ENCODE measurements around the gene ACOX2.

ACOX2 gene

DNA sequence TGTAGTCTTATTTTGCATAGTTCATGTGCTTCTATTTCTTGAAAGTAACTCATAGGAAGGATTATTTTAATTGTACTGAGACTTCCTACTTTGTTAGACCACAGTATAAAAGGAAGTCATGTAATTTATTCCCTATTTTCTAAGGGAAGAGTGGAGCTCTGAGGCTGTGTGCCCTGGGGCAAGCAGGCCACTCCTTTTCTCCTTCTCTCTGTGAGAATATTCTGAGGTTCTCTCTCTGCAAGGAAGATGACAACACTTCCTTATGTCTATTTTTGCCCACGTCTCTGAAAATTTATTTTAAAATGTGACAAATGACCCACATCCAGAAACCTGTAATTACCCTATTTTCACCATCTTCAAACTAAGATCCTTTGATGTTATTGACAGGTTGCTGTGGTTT lies 34.1 kb downstream of the ACOX2 start:
- no peak for FAIRE-seq

DNA sequence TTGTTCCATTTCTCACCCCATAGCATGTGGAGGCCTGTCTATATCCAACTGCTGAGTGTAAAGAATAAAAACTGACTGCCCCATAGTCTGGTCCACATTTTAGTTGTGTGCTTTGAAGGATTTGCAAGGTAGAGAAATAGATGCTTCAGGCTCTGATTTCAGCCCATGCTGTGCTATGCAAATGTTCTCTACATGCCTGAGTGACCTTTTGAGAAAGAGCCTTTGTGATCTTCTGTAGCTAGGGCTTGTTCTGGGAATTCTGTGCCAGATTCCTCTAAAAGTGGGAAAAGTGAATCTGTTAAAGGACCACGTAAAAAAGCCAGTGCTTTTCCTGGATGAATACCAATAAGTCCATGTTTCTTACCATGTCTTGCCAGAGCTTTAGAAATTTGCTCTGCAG lies 39.9 kb downstream of the ACOX2 start:
- no peak for FAIRE-seq

DNA sequence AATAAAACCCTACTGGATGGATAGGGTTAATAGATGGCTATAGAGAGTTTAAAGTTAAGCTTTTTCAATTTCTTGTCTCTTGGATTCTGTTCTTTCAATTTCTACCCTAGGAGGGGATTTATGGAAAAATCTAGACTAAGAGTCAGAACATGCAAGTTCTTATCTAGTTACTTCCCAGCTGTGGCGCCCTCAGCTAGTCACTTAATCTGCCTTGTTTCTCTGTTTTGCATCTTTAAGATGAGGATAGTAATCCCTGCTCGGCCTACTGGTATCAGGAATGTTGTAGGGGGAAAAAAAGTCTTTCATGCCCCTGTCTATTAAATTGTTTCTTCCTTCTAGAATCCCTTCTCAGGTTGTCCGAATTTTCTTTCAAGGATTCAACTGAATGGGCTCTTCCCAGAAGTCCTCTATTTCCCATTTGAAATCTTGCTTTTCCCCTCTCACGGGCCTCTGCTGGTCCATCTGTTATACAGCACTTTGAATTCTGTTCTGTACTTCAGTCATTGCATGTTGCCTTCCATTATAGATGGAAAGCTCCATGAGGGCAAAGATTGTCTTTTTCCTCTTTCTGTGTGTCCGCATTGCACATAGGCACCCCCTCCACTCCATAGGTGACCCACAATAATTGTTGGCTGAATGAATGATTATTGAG lies 40.7 kb downstream of the ACOX2 start:
- FAIRE-seq: no peak

DNA sequence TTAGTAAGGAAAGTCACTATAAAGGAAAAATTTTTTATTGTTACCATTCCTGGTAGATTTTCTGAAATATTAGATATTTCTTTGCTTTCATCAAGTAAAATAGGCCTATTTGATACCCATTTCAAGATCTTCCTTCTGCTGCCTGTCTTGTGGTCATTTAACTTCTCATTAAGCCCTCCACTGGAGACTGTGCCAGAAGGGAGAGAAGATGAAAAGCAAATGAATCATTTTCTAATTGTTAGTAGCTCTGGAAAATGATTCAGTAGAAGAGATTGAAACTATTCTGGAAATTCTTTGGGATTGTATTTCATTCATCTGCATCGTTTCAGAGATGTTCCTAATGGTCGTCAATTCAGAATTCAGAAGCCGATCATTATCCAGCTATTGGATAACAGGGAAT lies 41.9 kb downstream of the ACOX2 start:
- no peak for FAIRE-seq

DNA sequence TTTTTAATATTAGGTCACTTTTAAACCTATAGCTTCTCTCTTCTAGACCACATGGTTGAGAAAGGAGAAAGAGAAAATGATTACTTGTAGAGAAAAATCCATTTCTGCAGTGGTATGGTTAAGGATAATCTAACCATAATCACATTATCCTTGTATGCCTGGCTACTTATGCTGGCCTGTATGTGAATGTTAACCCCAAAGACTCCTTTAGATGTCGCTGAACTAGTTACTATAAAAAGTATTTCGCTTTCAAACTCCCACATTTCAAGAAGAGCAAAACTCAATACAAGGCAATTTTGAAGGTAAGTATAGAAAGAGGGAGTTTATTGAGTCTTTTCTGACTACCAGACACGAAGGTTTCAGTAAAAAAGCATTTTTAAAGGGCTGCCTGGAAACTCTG lies 42.9 kb downstream of the ACOX2 start:
- no peak for FAIRE-seq

DNA sequence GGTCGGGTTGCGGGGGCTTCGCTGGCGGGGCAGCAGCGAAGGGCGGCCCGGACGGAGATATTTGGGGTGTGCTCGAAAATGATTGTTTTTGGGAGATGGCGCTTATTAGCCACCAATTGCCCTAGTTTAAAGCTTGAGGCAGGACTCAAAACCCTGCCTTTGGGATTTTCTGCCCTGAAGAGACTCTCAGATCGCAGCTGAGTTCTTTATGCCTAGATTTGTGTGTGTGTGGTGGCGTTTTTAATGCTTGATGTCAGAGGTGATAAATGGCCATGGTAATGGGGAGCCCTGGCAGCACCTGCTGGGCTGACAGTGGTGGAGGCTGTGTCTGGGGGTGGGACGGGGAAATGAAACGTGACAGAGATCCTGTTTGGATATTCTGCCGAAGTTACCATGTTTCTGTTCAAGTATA lies 44.5 kb downstream of the ACOX2 start:
- FAIRE-seq: no peak

DNA sequence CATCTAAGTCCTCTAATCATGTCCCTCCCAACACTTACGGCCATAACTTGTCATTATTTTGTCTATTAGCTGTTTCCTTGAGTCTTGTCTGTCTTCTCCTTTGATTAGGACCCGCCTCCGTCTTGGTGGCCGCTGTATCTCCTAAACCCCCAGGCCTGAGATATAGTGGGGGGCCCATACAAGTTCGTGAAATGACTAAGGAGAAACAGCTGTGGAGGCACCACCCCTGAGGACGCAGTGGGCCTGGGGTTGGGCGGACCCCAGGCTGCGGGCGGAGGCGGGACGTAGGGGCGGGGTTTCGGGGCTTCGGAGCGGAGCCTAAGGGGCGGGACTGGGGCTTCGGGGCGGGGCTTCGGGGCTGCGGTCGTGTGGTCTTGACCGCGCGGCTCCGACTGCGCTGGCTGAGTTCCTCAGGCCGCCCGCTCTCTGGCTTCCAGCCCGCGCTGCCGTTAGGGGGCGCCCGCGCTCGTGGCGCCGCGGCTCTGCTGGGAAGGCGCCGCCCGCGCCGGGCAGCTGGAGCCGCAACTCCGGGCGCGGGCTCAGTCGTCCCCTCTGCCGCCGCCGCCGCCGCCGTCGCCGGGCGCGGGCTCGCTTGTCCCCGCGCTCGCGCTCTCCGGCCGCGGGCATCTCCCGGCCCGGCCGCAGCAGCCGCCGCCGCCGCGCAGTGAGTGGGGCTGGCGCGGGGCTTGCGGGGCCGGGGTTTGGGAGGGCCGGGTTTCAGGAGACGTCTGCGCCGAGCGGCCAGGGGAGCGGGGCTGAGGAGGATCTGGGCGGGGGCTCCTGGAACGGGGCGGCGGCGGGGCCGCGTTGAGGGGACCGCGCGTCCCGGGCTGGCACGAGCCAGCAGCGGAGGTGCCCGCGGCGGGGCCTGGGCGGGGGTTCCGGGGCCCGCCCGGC lies 45.2 kb downstream of the ACOX2 start, which contains the start of gene KCTD6:
Gene KCTD6 (plus strand): TSS at position 591 of the 897 bp plus-strand sequence. CDS start 6,660 bp downstream, outside the sequence.
- no peak for FAIRE-seq

DNA sequence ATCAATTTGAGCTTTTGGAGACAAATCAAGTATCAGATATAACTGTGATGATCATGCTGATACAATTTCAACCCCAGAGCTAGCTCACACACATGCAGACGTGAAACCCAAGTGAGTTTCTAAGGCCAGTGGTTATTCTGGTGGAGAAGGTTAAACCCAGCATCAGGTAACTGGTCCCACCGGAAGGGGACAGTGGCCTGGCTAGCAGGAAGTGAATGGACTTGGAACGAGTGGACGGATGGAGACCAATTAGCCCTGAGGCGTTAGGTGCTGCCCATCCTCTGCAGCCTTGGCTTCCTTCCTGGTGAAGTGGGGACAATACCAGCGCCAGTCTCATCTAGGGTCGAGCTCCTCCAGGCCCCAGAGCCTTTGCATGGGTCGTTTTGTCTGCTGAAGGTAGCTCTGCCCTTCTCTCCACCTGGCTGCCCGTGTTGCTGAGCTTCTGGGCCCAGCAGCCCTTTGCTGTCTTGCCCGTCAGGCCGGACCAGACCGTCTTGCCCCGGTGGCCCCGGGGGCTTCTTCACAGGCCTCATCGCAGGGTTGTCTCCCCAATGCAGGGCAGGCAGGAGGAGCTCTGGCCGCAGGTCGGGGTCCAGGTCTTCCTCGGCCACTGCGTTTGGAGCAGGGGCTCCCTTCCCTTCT lies 46.0 kb downstream of the ACOX2 start:
- no peak for FAIRE-seq

DNA sequence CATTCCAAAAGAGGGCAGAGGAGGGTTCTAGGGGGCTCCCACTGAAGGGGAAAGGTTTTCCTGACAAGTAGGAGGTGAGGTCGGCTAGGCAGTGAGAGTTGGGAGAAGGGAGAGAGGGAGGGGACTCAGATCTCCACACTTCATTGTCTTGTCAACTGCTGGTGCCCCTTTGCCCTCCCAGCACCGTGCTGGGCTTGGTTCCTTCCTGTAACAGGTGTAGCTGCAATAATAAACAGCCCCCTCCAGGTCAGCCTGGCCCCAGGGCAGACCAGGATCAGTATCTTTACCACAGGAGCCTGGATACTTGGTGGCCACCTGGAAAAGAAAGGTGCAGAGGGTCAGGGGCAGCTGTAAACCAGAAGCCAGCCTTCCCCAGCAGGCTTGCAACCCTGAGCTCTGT lies 48.0 kb downstream of the ACOX2 start:
- FAIRE-seq: no peak

DNA sequence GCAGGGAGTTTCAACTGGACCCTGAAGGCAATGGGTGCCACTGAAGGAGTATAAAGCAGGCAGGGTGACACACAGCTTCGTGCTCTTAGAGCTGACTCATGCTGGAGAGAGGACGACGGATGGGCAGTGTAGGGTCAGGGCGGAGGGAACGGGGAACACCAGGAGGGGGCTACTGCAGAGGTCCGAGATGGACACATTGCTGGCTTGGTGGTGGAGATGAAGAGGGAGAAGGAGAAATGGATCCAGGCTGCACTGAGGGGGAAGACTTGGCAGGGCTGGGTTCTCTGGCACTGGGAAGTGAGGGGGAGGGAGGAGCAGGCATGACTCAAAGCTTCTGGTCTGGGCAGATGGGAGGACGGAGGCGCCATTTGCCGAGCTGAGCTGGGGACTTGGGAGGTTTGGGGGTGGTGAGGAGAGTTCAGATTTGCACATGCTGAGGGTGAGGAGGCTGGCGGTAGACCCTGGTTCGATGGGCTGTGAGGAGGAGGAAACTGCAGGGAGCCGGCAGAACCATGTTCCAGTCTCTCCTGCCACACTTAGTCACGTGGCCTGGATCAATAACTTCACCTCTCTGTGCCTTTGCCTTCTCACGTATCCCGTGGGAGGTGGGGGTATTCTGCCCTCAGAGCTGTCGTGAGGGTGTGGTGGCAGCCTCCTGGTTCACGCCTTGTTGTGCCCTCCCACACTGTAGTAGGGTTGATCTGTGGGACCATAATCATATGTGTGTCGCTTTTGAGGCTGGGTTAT lies 49.7 kb downstream of the ACOX2 start:
- no peak for FAIRE-seq

DNA sequence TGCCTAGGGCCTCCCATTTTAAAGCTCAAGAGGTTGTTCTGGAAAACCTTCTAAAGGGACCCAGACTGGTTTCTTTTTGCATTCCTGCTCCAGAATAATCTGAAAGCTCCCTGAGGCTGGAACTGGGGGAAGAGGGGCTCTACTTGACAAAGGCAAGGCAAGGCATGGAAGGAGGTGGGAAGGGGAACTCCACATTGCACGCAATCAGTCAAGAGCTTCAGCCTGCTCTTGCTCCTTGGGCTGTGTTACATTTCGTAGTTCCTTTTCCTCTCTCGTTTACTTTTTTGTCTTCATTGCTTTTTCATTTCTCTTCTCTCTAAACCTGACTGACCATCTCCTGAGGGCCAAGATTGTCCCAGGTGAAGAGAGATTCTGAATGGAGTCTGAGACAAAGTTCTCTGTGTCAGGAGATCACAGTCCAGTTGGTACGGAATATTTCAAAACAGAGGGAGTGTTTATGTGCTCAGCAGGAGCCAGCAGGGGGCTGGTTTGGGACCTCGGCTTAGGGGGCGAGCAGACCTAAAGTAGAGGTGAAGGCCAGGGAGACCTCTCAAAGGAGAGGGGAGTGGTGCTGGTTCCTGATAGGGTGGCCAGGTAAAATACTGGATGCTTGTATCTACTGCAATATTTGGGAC lies 51.1 kb downstream of the ACOX2 start:
- no peak for FAIRE-seq

DNA sequence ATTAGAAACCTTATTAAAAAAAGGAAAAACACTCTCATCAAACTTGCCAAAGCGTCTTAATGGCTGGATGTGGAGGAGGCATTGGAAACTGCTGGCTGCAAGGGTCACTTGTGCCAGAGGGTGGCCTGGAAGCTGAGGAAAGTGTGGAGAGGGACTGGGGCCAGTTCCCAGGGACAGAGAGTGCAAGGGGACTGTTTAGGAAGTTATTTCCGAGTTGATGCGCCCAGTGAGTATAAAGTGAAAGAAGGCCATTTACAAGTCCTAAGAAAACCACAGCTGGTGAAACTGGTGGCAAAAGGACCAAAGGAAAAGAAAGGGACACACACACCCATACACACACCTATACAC lies 52.3 kb downstream of the ACOX2 start:
- no peak for FAIRE-seq

DNA sequence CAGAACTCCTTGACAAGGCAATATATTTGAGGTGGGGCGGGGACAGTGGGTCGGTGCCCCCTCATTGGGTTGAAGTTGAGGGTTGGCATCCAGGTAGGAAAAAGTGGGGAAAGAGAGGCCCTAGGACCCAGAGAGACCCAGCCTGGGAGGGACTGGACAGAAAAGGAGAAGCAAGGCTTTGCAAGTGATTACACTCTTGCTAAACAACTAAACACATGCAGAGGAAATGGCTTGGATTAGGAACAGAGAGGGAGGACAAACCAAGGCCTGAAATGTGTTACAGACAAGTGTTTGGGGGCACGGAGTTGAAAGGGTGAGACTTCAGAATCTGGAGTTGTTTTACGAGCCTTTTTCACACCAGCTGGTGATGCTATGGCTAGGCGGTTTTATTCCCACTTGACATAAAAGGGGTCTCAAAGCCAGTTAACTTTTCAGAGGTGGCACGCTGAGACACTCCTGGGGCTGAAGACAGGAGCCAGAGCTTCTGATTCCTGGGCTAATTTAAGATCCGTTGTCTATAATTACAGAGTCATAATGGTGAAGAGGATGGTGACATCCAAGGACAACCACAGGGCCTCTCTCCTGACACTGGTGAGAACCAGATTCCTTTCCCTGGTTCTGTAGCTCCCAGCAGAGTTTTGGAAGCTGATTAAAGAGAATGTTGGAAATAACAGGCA lies 52.8 kb downstream of the ACOX2 start:
- no peak for FAIRE-seq

DNA sequence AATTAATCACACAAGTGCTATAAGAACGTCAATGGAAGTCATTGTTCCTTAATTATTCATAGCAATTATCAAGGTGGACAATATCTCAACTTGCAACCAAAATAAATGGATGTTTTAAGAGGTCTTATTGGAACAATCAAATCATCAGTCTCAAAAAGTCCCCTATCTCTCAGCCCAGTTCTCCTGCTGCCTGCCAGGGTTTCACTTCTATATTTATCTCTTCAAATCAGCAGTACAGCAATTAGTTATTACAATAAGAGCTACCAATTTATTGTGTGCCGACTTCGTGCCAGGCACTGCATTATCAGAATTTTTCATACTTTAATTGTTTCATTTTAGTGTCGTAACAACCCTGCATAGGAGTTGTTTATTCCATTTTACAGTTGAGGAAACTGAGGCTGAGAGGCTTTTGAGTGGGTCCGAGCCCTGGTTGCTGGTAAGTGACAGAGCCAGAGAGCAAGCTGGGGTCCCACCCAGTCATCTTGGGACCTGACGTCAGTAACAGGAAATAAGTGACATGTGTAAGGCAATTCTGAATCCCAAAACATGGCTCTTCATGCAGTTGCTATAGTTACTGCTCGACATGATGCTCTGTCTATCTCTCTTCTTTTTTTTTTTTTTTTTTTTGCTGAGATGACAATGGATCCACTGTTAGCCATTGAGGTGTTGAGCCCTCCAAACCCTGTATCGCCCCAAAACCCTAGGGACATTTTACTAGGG lies 53.9 kb downstream of the ACOX2 start:
- FAIRE-seq: no peak

DNA sequence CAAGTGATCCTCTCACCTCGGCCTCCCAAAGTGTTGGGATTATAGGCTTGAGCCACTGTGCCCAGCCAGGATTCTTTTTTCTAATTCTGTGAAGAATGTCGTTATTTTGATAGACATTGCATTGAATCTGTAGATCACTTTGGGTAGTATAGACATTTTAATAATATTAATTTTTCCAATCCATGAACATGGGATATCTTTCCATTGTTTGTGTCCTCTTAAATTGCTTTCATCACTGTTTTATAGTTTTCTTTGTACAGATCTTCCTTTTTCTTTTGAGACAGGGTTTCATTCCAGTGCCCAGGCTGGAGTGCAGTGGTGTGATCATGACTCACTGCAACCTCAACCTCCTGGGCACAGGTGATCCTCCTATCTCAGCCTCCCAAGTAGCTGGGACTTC lies 56.7 kb downstream of the ACOX2 start:
- FAIRE-seq: no peak

DNA sequence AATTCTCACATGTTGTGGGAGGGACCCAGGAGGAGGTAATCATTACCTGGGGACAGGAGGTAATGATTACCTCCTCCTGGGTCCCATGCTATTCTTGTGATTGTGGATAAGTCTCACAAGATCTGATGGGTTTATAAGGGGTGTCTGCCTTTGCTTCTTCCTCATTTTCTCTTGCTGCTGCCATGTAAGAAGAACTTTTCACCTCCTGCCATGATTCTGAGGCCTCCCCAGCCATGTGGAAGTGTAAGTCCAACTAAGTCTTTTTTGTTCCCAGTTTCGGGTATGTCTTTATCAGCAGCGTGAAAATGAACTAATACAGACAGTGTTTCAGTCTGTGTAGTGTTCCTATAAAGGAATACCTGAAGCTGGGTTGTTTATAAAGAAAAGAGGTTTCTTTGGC lies 58.2 kb downstream of the ACOX2 start:
- FAIRE-seq: no peak

DNA sequence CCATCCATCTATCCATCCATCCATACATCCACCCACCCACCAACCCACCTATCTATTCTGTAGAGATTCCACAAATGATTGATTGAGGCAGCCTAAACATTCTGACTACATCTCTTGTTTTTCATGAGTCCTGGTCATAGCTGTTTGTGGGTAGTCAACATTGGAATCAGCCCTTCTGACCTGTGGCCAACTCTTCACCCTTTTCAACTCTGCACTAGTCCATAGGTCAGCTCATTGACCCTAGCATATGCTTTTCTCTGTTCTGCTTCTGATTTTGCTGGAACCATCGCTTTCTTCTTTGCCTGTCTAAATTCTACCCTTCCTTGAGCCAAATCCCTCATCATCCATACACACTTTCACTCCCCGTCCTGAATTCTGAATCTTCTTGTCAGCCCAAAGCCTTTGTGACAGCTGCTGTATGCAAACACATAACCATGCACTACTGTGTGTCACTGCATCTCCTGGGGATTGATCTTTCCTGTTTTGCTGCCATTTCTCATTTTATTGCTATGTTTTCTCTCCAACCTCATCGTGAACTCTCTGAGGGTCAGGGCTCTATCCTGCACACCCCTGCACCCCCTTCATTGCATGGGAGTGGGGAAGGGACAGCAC lies 61.9 kb downstream of the ACOX2 start:
- no peak for FAIRE-seq

DNA sequence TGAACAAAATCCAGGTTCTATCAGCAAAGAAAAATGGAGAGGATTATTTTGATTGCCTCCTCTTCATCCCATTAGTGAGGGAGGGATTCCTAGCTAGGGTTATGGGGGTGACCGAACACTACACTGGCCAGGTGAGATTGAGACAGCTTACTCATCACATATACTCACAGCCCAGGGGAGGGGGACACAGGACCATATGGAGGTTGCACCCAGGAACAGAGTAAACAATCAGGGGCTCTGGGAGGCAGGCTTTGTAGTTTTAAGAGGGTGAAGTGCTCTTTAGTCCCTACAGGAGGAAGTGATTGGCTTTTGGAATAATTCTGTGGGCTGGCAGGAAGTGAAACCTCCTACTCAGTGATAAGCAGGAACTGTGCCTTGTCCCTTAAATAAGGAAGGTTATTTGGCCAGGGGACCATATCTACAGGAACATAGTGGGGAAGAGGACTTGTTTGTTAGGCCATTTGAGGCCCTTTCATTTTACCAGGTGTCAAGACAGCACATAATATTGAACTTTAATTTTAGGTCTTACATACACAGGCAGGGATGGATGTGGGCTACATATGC lies 62.6 kb downstream of the ACOX2 start:
- FAIRE-seq: no peak

DNA sequence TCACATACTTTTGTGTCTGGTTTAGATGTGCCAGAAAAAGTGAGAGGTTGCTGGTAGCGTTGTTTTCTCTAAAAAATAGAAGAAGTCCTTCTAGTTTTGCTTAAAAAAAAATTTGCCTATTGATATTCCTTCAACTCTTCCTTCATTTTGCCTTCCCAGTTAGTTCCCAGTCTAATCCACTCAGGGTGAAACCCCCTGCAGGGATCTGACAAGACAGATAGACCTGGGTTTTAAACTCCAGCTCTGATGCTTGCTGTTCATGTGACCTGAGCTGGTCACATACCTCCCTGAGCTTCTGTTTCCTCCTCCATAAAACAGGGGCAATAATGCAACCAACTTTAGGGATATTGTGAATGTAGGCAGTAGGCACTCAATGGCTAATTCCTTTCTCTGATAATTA lies 63.7 kb downstream of the ACOX2 start:
- no peak for FAIRE-seq

Data from colon (tissue), 2 donors.